ENCODE data around the gene TMEM235.

DNA sequence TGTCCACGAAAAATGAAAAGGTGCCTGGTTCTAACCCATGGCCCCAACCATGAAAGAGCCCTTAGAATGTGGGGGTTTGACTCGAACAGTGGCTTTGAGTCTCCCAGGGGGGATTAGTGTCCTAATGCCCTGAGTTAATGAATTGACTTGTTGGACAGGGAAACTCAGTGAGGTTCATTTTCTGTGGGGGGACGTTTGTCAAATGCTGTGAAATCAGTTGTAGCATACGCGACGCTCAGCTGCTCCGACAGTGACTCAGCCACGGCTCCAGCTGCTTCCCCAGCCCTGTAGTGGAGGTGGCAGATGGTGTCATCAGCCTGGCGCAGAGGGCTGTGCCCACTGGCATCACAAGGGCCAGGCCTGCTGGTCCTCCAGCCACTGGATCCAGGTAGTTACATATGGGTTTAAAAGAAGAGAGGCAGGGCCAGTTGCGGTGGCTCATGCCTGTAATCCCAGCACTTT, 3.9 kb upstream of the TMEM235 start:
- TF ChIP-seq CTCF (conservative IDR thresholded peaks at IDR 0.05; ENCODE audit: low read length) (no peak), EZH2phosphoT487 (IDR thresholded peaks at IDR 0.05; ENCODE audit: borderline replicate concordance, low read depth, low read length) (no peak)
